Measurements from ENCODE around the gene IGF1R.
"Not testable (repeated sequence)": the region's sequence is repeated elsewhere in the genome, so short reads cannot be mapped to it uniquely, and the experiment has no call there.

Gene IGF1R

DNA sequence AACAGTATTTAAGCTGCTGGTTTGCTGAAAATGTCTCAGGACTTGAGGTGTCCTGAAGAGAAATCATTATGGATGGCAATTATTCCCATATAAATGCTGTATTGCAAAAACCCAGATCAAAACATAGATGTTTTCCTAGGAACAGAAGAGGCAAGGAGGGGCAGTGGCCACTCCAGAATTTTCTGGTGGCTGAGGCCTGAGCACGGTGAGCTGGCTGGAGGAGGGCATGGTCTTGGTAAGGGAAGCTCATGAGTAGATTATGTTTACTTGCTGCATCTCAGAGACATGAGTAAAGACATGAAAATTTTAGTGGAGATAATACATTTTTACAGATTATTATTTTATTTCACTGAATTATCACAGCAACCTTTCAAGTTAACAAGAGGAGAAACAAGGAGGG, 328.2 kb downstream of the IGF1R start:
- no peak for DNase-seq

DNA sequence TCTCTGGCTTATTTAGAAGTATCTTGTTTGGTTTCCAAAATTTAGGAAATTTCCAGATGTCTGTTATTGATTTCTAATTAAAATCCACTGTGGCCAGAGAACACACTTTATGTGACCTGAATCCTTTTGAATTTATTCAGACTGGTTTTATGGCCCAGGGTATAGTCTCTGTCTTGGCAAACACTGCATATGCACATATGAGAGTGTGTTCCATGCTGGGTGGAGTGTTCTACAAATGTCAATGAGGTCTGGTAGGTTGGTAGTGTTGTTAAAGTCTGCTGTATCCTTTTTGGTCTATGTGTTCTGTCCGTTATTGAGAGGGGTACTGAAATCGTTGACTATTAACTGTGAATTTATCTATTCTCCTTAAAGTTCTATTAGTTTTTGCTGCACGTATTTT, 329.1 kb downstream of the IGF1R start:
- no peak for DNase-seq

DNA sequence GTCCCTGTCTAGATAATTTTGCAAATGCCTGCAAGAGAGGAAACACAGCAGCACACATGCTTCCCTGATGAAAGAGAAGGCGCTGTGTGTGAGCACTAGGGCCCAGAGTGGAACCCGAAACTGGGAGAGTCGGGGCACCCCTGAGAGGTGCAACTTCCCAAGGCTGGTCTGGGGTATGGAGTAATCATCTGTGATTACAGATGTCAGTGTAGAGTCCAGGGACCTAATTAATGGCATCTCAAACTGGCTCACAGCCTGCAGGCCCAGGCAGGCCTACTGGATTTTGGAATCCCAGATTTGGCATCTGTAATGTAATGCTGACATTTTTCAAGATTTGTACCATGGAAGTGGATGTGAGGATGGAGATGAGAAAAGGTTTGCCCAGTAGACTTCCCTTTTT, 329.8 kb downstream of the IGF1R start:
- no peak for DNase-seq

DNA sequence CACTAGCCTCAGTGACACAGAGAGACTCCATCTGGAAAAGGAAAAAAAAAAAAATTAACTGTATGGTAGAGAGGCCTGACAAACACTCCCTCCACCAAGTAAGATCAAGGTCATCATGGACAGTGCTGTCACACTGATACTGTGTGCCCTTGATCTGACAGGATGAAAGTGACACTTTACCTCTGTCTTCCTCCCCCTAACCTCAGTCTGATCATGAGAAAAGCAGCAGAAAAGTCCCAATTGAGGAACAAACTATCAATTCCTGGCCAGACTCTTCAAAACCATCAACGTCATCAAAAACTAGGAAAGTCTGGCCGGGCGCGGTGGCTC, 332.5 kb downstream of the IGF1R start:
- DNase-seq, result no peak

DNA sequence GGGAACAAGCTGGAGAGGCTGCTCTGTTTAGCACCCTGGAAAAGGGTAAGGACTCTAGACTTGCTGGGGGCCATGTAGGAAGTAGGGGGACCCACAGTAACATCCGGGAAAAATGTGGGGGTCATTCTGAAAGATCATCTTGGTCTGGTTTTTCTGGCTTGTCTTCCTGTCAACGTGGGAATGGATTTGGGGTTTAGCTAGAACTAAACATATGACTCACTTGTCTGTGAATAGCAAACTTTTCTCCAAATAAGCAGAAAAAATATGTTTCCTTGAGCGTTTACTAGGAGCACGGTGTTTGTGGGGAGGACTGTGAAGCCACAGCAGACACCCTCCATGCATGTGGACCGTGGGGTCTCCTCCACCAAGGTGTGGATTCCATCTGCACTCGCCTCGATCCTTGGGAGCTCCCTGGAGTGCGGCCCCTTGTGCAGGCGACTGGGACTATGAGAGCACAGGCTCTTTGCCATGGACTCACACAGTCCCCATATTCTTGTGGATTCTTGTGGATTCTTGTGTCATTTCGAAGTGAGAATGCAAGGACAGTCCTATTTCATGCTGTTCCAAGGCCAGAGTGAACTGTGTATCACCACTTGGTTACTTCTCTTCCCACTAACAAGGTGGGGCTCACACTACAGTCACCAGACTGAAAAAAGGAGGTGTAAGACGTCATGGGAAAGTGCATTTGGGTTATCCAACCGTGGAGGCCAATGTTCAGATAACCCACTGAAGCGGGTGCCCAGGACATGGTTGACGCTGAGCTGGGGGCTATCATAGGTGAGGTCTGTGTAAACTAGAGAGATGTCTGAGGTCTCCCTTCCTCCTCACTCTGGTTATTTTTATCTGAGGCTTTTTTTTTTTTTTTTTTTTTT, 333.7 kb downstream of the IGF1R start:
- no peak for DNase-seq

DNA sequence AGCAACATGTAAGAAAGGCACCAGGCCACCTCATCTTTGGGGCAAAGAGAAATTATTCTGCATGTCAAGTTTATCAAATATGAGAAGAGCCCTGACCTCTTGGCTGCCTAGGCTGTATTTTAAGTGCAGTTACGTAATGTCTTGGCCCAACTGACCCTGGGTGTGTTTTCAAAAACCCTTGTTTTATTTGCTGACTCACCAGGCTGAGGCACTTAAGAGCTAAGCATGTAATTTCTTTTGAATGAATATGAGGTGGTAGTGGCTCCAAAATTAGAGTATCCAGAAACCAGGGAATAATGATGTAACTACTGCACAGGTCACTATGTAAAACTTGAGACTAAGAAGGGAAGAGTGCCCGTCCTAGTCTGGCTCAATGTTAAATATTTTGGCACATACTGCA, 335.0 kb downstream of the IGF1R start:
- DNase-seq, result peak; percentile 5

DNA sequence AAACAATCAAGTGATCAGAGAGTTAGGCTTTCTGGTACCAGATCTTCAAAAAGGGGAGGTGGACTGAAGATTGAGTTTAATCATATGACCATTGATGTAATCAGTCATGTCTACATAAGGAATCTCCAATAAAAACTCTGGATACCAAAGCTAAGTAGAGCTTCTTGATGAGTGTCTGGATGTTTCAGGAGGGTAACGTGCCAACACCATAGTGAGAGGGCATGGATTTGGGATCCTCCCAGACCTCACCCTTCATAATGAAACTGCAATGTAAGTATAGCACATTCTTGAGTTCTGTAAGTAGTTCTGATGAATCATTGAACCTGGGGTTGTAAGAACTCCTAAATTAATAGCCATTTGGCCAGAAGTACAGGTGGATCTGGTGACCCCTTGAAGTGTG, 337.9 kb downstream of the IGF1R start:
- DNase-seq, result no peak

DNA sequence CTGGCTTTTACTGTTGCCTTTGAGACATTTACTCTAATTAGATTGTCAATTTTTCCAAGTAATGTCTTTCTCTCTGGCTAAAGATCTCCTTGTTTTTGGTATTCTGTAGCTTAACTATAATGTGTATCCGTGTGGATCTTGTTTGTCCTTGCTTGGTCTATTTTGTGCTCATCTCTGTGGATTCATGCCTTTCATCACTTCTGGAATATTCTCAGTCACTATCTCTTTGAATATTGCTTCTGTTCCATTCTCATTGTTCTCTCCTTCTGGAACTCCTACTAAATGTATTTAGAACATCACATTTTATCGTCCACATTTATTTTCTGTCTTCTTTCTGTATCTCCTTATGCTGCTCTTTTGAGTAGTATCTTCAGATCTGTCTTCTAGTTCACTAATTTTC, 346.6 kb downstream of the IGF1R start:
- DNase-seq, result no peak

DNA sequence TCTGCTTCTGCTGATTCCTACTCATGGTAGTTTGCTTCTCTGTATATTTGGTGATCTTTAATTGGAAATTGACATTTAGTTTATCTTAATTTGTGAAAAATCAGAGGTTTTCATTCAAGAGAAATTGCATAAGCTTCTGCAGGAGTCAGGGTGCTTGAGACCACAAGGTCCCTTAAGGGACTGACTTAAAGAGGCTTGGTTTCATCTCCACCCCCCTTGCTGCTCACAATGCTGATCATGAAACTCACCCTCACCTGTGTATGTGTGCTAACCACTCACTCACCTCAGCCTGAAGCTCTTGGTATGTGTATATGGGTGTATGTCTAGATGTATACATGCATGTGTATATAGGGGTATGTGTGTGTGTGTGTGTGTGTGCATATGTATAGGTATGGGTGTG, 347.8 kb downstream of the IGF1R start:
- no peak for DNase-seq

DNA sequence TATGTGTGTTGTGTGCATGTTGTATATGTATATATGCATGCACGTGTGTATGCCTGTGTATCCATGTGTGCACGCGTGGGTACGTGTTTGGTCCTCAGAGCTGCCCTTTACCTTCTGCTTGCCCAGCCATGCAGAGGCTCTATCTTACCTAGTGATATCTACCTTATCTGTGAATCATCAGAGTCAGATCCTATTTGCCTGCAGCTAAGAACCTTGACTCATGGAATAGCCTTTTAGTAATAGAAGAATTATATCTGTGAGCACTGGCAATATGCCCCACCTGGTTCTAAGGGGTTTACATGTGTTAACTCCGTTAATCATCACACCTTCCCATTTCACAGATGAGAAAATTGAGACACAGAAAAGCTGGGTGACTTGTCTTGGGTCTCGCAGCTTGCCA, 348.3 kb downstream of the IGF1R start:
- DNase-seq, result no peak

DNA sequence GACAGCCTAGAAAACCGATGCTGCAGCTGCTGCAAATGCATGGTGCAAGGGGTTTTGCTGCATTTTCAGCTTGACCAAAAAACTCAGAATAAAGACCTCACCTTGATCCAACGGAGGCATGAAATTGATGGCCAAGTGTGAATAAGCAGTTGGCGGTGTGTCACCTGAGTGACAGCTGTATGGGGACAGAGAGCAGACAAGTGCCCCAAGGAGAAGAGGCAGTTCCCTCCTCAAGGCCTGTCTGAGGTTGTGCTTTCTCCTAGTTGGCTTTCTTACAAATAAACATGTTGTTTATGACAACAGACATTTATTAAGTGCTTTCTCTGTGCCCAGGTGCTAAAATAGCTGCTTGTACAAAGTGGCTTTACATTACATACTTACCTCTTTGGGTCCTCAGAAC, 349.0 kb downstream of the IGF1R start:
- no peak for DNase-seq

DNA sequence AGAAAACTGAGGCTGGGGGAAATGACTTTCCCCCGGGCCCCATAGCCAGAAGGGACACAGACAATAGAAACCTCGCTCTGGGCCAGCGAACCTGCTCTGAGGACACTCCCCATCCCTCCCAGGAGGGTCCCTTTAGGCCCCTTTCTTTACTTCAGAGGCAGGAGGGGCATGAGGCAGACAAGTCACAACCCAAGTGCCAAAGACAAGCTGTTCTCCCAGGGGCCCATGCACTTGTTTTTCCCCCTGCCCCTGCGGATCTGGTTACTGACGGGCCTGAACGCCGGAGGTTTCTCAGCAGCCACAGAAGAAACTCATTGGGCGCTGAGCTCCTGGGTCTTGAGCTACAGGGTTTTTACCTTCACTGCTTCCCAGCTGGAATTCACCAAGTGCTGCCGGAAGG, 349.4 kb downstream of the IGF1R start:
- no peak for DNase-seq

DNA sequence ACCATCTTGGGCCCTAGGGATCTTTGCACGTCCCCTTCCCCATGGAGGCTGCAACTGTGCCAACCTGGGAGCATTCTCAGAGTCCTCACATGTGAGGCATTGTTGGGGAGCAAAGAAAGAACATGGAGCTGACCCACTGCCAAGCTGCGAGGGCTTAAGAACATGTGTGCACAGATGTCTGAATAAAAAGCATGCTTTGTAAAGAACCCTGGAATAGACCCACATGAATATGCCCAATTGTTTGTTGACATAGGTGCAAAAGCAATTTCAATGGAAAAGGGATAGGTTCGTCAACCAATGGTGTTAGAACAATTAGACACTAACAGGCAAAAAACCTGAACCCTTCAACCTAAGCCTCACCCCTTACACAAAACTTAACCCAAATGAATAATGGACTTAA, 349.9 kb downstream of the IGF1R start:
- DNase-seq, result no peak

DNA sequence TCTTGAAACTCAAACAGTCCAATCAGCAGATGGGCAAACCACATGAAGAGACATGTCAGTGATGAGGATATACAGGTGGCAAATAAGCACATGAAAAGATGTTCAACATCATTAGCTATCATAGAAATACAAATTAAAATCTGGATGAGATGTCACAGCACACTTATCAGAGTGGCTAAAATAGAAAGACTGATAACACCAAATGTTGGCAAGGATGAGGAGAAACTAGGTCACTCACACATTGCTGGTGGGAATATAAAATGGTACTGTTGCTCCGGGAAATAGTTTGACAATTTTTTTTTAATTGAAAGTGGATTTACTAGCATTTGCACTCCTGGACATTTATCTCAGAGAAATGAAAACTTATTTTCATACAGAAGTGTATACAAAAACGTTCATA, 350.9 kb downstream of the IGF1R start:
- no peak for DNase-seq

DNA sequence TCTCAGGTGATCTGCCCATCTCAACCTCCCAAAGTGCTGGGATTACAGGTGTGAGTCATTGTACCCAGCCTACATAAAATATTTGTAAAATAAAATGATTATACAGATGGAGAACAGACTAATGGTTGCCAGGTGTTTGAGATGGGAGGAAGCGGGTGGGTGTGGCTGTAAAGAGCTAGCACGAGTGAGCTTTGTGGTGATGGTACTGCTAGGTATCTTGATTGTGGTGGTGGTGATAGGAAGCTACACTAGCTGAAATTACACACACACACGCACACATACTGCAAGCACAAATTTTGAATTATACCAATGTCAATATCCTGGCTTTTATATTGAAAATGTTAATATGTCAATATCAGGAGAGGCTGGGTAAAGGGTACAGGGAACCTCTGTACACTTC, 353.9 kb downstream of the IGF1R start:
- DNase-seq, result no peak

DNA sequence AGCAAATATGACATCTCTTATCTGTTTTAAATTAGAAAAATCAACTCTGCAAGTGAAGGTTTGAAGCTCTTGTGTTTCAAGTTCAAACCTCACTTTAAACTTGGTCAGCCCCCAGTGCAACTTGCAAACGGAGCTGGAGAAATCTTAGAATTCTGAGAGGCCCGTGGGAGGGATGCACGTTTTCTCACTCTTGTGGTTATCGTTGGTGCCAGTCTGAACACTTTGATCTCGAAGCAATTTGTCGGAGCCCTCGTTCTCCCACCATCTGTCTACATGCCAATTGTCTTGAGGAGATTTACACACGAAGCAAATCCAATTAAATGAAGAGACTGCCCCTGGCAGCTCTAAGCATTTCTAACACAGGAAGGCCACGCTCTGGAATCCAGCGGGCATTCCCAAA, 355.0 kb downstream of the IGF1R start:
- DNase-seq, result not testable (repeated sequence)

DNA sequence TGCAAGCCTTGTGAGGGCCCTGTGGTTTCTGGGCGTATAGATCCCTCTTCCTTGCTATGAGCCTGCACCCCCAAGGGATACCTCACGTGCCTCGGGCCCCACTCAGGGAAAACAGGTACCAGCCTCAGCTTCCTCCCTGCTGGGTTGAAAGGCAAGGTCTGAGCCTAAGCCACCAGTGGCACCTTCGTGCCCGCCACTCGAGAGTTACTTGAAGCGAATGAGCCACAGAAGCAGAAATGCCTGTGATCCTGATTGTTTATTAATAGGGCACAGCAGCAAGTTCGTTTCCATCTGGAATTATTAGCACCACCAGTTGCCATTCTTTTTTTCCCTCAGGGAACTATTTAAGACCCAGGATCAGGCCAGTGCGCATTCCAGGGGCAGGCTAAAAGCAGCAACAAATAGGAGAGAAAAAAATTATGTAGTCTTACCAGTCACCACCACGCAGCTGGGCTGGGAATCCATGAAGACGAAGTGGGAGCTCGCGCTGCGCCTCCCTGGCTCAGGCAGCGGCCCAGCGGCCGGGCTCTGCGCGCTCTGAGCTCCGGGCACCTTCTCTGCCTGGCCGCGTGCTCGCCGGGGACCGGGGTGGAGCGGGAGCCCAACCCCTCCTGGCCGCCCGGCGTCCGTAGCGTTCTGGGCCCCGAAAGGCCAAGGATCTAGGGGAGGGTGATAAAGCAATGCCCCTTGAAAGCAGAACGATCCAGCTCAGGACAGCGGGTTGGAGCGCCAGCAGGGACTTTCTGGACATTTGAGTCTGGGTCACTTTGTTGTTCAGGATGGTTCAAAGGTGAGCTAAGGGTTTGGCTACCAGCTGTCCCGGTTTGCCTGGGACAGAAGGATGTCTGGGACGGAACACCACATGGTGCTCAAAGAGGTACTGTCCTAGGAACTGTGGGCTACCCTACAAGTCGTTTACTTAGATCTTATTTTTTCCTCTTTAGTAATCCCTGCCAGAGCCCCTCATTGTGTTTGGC, 356.9 kb downstream of the IGF1R start:
- DNase-seq, result not testable (repeated sequence)

DNA sequence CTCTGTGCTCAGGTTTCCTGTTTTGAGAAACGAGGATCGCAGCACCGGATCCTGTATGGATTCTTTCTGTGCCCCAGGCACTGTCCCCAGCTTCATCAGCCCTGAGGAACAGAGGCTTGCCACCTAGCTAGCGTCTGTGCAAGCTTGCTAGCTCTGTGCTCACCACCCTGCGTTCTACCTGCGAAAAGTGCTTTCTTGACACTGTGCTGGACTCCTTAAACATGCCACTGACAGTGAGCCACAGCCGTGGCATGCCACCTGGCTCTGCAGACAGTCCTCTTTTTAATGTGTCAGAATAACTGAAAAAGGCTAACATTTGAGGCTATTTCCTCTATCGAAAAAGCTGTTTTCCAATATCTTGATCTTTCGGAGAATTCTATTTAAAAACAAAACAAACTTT, 357.8 kb downstream of the IGF1R start:
- no peak for DNase-seq

DNA sequence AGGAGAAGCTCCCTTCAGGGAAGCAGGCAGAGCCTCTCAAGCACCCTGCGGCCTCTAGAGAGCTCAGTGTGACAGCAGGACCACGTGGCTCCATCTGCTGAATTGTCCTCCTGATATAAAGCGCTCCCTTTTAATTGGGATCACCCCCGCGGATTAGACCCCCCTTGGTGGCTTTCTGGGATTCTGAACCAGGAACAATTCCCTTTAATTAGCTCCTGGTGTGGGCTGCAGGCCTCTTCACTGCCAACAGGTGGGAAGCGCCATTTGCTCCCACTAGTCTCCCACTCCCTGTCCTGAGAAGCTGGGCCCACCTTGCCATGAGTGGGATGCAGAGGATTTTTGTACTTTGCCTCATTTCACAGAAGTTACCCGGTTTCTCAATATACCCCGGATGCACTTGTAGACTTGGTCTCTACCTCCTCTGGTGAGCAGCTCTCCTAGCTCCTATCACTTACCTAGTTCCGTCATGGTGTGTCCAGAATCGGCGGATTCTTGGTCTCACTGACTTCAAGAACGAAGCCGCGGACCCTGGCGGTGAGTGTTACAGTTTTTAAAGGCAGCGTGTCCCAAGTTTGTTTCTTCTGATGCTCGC, 358.7 kb downstream of the IGF1R start:
- no peak for DNase-seq

DNA sequence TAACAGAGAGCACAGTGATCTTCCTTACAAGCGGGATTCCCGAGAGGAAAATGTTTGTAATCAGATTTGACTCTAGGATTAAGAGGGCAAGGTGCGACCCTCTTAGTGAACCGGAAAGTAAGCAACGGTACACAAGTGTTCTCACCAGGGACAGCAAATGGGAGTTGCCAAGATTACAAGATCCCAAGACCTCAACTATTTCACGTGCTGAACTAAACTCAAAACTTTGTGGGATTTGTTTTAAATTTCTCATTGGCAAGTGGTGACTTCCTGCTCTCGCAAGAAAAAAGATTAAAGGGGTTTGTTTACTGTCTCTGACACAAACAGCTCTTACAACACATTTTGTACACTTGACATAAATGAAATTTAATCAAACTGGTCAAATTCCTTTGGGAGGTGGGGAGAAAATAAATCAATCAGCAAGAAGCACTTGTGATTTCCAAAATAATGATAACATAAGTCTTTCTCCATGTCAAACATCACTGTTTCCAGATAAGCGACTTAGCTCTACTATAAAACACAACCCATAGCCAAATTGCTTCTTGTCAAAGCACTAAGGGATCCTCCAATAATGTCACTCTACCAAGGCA, 361.5 kb downstream of the IGF1R start:
- DNase-seq, result no peak

DNA sequence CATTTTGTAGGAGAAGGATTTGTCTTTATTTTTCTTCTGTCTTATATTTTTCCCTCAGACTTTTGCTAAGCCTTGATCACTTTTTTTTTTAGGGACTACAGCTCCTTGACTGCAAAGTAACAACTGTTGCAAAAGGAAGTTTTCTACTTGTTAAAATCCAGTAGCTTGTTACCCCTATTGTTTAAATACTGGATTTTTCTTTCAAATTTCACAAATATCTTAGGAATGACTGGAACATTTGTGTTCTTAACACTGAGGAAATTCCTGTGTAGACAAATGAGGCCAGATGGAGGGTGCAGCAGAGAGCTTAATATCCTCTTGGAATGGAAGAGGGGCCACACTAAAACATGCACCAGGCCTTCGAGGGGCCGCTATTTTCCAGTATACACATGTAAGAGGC, 362.4 kb downstream of the IGF1R start:
- DNase-seq, result no peak
